GM12872 (cell line): ENCODE data around the gene KLC1.

Source experiments
- TF ChIP-seq, protein P1 (sequence below): IDR thresholded peaks from 3 replicates; pipeline ENCODE4 v1.5.1; 2011; ENCODE audit warnings: low read depth, mild to moderate bottlenecking, low read length, moderate library complexity; ENCODE audit not compliant: insufficient read depth

The KLC1 gene

DNA sequence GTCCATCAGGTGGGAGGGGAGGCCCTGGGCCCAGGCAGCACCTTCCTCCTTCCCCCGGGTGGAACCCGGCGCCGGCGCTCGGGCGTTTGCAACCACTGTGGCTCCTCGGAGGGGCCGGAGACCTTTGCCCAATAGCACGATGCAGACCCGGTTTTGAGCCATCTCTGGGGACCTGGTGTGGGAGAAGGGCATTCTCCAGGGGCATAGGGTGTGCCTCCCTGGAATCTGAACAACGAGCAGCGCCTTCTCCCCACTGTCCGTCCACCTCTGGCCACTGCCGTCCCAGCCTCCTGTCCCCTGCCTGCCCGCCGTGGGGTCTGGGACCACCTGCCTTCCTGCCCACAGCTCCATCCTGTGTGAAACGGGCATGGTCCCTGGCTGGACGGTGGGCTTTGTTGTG, 99.1 kb downstream of the KLC1 start:
- TF ChIP-seq, protein P1, sequence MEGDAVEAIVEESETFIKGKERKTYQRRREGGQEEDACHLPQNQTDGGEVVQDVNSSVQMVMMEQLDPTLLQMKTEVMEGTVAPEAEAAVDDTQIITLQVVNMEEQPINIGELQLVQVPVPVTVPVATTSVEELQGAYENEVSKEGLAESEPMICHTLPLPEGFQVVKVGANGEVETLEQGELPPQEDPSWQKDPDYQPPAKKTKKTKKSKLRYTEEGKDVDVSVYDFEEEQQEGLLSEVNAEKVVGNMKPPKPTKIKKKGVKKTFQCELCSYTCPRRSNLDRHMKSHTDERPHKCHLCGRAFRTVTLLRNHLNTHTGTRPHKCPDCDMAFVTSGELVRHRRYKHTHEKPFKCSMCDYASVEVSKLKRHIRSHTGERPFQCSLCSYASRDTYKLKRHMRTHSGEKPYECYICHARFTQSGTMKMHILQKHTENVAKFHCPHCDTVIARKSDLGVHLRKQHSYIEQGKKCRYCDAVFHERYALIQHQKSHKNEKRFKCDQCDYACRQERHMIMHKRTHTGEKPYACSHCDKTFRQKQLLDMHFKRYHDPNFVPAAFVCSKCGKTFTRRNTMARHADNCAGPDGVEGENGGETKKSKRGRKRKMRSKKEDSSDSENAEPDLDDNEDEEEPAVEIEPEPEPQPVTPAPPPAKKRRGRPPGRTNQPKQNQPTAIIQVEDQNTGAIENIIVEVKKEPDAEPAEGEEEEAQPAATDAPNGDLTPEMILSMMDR: no peak

DNA sequence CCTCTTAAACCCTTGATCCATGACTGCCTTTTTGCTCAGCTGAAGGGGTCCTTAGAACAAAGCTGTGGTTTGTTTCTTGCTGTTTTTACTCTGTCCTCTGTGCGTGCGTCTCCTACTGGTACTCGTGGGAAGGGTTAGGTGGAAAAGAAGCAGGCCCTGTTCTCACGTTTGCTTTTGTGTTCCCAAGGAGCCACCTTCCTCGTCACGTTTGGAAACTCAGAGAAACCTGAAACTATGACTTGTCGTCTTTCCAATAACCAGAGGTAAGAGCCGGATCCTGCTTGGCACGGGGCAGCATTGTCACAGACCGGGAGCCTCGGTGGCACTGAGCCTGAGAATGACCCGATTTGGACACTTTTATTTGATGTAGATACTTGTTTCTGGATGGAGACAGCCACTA, 99.7 kb downstream of the KLC1 start:
- TF ChIP-seq, protein P1: no peak

DNA sequence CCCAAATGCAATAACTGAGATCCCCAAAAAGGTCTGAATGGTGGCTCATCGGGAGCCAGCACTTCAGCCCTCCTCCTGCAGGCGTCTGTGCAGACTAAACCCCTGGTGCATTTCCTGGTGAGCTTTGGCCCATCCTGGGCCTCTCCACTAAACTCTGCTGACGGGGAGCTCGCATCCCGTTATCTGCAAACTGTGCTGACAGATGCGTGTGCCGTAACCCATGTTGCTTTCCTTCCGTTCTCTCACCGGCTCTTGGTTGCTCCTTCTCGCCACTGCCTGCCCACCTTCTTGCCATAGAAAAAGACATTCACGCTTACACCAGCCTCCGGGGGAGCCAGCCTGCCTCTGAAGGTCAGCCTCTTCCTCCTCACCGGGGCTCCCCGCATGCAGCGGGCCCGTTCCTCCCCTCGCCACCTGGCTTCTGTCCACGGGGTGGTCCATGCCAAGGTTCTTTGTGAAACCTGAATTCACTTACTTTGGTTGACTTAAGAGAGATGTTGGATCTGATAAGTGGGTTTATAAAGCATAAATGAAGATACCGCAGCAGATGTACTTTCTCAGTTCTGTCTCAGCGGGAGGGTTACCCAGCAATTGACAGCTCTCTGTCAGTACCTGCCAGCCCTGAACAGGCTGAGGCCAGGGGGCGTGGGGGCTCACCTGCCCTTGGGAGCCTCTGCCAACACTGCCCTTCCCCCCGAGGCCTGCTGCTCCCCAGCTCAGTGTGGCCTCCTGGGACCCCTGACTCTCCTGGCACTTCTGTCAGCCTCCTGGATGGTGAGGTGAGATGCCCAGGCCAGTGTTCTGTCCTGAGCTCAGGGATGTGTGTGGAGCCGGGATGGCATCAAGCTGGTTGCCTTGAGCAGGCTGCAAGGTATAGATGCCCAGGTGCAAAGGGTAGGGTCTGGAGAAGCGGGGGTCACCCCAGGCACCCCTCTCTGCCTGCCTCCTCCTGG, 100.8 kb downstream of the KLC1 start:
- TF ChIP-seq, protein P1: no peak

DNA sequence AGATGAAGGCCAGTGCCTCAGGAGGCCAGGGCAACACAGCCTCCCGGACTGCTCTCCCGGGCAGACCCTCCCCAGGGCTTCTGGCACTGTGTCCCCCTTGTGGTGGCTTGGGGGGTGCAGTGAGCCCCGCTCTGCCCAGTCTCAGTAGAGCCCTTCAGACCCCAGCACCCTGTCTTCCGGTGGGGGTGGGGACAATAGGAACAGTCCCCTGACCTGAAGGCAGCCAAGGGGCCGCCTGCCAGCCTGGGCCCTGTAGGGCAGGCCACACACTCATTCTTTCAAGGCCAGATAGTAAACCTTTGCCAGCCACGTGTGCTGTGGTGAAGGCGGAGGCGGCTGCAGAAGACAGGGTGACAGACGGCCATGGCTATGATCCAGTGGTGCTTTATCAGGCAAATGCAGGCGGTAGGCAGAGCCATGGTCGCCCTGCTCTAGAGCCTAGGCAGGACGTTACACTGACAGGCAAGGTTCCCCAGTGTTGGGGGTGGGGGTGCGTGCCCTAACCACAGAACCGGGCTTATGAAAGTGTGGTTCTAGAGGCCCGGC, 101.6 kb downstream of the KLC1 start:
- TF ChIP-seq, protein P1: no peak

DNA sequence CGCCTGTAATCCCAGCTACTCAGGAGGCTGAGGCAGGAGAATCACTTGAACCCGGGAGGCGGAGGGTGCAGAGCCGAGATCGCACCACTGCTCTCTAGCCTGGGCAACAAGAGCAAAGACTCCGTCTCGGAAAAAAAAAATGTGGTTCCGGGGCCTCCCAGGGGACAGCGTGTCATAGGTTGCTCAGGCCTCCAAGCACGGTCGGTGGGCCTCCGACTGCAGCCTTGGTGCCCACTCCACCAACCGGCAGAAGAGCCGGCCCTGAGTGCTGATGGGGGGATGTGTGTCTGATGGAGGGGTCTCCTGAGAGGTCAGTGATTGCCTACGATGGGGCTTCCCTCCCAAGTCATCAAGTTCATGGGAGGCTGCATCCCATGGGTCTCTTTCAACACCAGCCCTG, 102.5 kb downstream of the KLC1 start:
- TF ChIP-seq, protein P1: no peak

DNA sequence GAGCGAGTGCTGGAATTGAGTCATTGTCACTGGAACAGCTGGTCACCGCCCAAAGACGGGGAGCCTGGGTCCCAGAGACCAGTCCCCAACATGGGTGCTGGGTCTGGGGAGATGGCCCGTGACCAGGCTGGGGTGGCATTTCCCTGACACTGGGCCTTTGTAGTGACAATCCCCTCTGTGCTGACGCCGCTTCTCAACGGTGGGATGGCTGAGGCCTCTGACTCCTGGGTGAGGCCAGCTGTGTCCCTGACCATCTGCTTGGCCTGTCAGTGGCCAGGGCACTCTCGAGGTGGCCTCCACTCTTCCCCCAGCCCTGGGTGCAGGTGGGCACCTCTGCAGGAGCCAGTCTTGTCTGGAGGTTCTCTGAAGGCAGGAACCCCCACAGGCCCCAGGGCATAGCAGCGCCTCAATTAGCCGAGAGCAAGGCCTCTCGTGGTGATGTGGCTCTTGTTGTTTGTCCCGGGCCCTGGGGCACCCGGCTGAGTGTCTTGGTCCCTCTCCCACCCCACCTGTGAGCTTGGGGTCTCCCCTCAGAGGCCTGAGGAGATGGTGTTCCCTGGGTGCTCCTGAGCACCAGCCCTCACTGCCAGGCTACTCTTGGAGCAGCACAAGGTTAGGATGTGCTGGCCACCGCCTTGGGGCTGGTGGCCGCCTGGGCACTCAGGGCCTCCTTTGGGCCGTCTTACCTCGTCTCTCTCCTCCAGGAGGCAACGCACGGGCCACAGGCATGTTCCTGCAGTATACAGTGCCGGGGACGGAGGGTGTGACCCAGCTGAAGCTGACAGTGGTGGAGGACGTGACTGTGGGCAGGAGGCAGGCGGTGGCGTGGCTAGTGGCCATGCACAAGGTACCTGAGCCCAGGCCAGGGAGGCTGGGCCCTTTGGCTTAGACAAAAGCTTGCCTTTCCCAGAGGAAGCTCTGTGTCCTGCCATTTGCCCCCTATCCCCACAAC, 103.2 kb downstream of the KLC1 start:
- TF ChIP-seq, protein P1: no peak
